Endothelial cell (in vitro differentiated cells): Measurements from ENCODE around the gene CREG1. TPM values are rescaled to one million over a fixed set of nuclear protein-coding genes. Genes with fewer than 3 reads are reported as not detected.

Source experiments
- DNase-seq: peaks from one replicate; pipeline ENCODE4 v3.0.0; 2021; ENCODE audit warnings: low spot score
- H3K27ac Mint-ChIP-seq: one replicate; pipeline ENCODE4 v1.8.0; 2021; ENCODE audit warnings: mixed read lengths, inconsistent platforms; ENCODE audit not compliant: unreplicated experiment
- H3K27me3 Mint-ChIP-seq: one replicate; pipeline ENCODE4 v1.8.0; 2021; ENCODE audit warnings: mild to moderate bottlenecking, moderate library complexity, mixed read lengths, inconsistent platforms; ENCODE audit not compliant: unreplicated experiment
- H3K36me3 Mint-ChIP-seq: one replicate; pipeline ENCODE4 v1.8.0; 2021; ENCODE audit warnings: mild to moderate bottlenecking, low read depth, mixed read lengths, inconsistent platforms; ENCODE audit not compliant: unreplicated experiment
- H3K4me1 Mint-ChIP-seq: one replicate; pipeline ENCODE4 v1.8.0; 2021; ENCODE audit warnings: mild to moderate bottlenecking, mixed read lengths, inconsistent platforms; ENCODE audit not compliant: unreplicated experiment
- H3K4me3 Mint-ChIP-seq: one replicate; pipeline ENCODE4 v1.8.0; 2021; ENCODE audit warnings: mild to moderate bottlenecking, mixed read lengths, inconsistent platforms; ENCODE audit not compliant: unreplicated experiment
- H3K9me3 Mint-ChIP-seq: one replicate; pipeline ENCODE4 v1.8.0; 2021; ENCODE audit warnings: mixed read lengths, inconsistent platforms; ENCODE audit not compliant: unreplicated experiment
- CTCF ChIP-seq: fragments of 200-600 bp; sonication (generic); IDR thresholded peaks from one replicate; pipeline ENCODE4 v1.5.0; 2021; ENCODE audit warnings: antibody characterized with exemption; ENCODE audit not compliant: unreplicated experiment
- total RNA-seq: library from RNA; stranded (reverse); fragmentation: NEBNext Ultra II Directional; extraction: Animal tissue kit (Norgen Biotek cat#: 25700); gene quantifications from one replicate; pipeline ENCODE4 v1.2.1, GENCODE V29; 2021; ENCODE audit not compliant: unreplicated experiment

Gene CREG1
- total RNA-seq, 1 donor from 2014 or later, result 22.2 TPM

GRCh38 chr1:167587342-167587741 lies 33.8 kb upstream of the CREG1 start:
- no peak for TF ChIP-seq CTCF
- no peak for DNase-seq
- H3K9me3 Mint-ChIP-seq, result no peaks in the 10 kb centered on the region
- no peaks in the 10 kb centered on the region for H3K36me3 Mint-ChIP-seq
- H3K27ac Mint-ChIP-seq, result no peak overlapping the region
- no peaks in the 10 kb centered on the region for H3K4me1 Mint-ChIP-seq
- H3K27me3 Mint-ChIP-seq, result peaks cover 2% of the 10 kb centered on the region
- no peak overlapping the region for H3K4me3 Mint-ChIP-seq

- Mint-ChIP-seq H3K27ac (no peak overlapping the region), H3K9me3 (no peaks in the 10 kb centered on the region), H3K27me3 (peaks cover 2% of the 10 kb centered on the region), H3K4me1 (peaks cover 14% of the 10 kb centered on the region), H3K36me3 (no peaks in the 10 kb centered on the region), H3K4me3 (no peak overlapping the region)
- no peak for TF ChIP-seq CTCF
- no peak for DNase-seq
These were observed 31.0 kb upstream of the CREG1 start for GRCh38 chr1:167584581-167584980.

- DNase-seq, result no peak
- Mint-ChIP-seq H3K4me3 (no peak overlapping the region), H3K27ac (no peak overlapping the region), H3K27me3 (peaks cover 2% of the 10 kb centered on the region), H3K9me3 (no peaks in the 10 kb centered on the region), H3K4me1 (peaks cover 14% of the 10 kb centered on the region), H3K36me3 (no peaks in the 10 kb centered on the region)
- no peak for TF ChIP-seq CTCF
These were observed 29.2 kb upstream of the CREG1 start for GRCh38 chr1:167582722-167583121.

GRCh38 chr1:167582064-167582463 lies 28.5 kb upstream of the CREG1 start:
- peaks cover 14% of the 10 kb centered on the region for H3K4me1 Mint-ChIP-seq
- no peak for TF ChIP-seq CTCF
- H3K9me3 Mint-ChIP-seq, result no peaks in the 10 kb centered on the region
- no peaks in the 10 kb centered on the region for H3K36me3 Mint-ChIP-seq
- no peak for DNase-seq
- no peak overlapping the region for H3K27ac Mint-ChIP-seq
- H3K4me3 Mint-ChIP-seq, result no peak overlapping the region
- H3K27me3 Mint-ChIP-seq, result peaks cover 2% of the 10 kb centered on the region

- Mint-ChIP-seq H3K4me3 (no peak overlapping the region), H3K27ac (no peak overlapping the region), H3K27me3 (peaks cover 2% of the 10 kb centered on the region), H3K4me1 (peaks cover 14% of the 10 kb centered on the region), H3K9me3 (no peaks in the 10 kb centered on the region), H3K36me3 (no peaks in the 10 kb centered on the region)
- DNase-seq, result no peak
- no peak for TF ChIP-seq CTCF
These were observed 26.4 kb upstream of the CREG1 start for GRCh38 chr1:167579986-167580385.
